Activated CD8-positive, alpha-beta memory T cell treated with anti-CD3 and anti-CD28 coated beads for 4 hours (primary cell): ENCODE measurements around the gene VAV2.

Experiments
- DNase-seq, 2 donors: peaks; one replicate each; pipeline ENCODE4 v3.0.0-alpha.2; 2020; ENCODE audit warnings: low read depth in 2 of 2

The VAV2 gene

GRCh38 chr9:133727876-133728441 lies 264.2 kb downstream of the VAV2 start:
- no peak for DNase-seq

DNA sequence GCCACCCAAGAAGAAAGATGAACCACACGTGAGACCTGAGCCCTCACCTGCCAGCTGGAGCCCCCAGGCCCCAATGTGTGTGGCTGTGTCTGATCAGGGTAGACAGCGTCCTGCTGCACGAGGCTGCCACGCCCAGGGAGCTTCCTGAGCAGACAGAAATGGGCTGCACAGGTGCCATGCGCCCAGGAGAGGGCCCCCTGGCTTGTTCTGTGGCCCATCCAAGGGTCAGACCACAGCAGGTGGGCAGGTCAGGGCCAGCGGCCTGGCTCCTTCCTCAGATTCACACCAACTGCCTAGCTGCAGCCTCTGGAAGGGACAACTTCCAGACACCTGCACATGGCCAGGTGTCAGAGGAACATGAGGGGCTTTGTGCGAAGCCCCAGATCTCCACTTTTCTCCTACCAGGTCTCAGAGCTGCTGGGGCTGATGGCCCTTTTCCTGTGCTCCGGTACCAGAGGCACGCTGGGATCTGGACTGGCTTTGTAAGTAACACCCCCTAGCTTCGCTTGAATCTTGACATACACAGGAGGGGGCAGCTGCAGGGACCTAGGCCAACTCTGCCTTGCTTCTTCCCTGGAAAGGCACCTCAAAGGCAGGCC lies 264.7 kb downstream of the VAV2 start:
- no peak for DNase-seq

DNA sequence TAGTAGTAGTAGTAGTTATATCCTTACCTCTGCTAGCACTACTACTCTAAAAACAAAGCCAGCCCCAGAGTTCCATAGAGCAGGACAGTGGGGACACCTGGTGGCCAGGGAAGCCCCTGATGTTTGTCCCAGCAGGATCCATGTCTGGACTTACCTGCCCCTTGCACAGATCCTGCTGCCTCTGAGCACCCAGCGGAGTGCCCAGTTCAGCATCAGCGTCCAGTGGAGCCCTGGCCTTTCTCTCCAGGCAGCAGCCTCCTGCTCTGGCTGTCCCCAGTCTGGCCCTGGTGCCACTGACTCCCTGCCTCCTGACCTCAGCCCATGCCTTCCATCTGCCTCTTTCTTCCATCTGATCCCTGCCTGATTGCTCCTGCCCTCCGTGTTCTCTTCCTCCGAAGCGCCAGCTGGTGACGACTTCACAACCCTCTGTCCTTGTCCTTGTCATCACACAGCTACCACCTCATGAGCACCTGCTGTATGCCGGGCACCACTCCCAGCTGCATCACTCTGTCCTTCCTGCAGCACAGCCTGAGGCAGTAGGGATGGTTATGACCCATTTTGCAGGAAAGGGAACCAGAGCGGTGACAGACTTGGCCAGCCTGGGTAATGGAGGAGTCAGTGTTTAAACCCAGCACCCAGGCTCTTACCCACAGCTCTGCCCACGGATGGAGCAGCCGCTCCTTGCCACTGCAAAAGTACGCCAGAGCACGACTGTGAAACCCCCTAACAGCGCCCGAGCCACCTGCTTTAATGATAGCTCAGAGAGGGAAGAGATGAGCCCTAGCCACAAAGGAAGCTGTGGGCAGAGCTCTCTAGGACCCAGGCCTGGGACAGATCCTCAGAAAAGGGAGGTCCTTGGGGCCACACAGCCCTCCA lies 265.5 kb downstream of the VAV2 start:
- DNase-seq, result peak; percentile 31 to 41

DNA sequence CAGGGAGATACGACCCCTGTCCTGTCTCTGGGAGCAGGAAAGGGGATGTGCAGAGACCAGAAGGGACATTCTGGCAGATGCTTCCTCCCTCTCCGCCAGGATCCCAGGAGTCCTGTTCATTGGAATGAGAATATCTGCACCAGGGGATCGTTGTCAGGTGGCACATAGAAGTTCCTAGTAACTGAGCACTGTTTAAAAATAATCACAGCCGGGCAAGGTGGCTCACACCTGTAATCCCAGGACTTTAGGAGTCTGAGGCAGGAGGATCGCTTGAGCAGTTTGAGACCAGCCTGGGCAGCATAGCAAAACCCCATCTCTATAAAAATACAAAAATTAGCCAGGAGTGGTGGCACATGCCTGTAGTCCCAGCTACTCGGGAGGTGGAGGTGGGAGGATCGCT lies 266.2 kb downstream of the VAV2 start:
- DNase-seq, result no peak

GRCh38 chr9:133718563-133719315 lies 273.4 kb downstream of the VAV2 start:
- DNase-seq, result no peak

GRCh38 chr9:133717113-133718031 lies 274.8 kb downstream of the VAV2 start:
- DNase-seq, result no peak

DNA sequence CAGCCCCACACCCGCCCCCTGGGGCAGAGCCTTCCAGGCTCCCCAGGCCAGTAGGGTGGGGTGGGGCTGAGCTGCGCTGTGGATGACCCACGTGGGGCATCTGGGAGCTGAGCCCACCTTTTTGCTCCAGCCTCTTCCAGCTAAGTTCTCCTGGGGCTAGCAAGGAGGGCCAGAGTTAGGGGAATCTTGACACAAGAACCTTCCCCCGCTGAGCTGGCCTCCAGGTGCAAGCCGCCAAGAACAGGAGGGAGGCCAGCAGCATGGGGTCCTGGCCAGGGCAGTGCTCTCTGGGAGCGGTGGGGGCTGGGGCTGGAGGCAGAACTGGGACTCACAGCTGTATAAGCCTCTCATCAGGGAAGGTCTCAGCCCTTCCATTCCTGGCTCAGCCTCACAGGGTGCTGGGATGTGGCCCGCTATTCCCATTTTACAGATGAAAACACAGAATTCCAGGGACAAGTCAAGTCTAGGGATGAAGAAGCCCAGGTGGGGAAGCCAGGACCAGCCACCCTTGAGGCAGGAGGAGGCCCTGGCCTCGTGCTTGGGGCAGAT lies 275.5 kb downstream of the VAV2 start:
- DNase-seq, result no peak

- DNase-seq, result no peak
Measured at GRCh38 chr9:133715866-133716563, 276.1 kb downstream of the VAV2 start.

DNA sequence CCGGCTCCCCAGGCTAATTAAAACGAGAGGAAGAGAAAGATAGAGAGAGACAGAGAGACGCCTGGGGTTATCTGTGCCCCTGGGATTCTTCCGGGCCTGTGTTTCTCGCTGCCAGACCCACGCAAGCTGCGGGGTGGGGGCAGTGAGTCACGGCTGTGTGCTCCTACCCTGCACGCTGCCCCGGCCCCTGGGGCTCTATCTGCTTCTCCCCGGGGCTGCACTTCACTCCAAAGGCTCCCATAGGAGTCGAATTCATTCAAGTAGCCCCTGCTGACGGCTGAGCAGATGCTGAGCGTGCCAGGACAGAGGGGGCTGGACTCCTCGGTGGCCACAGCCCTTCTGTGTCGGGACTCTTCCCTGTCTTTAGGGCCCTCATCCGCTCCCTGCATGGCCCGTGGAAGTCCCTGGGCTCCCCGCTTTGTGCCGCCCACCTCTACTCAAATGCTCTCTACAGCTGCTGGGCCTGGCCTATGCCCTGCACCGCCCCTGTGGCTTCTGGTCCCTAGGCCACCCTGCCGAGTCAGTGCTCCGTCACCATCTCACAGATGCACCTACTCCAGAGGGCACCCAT lies 276.7 kb downstream of the VAV2 start:
- no peak for DNase-seq

DNA sequence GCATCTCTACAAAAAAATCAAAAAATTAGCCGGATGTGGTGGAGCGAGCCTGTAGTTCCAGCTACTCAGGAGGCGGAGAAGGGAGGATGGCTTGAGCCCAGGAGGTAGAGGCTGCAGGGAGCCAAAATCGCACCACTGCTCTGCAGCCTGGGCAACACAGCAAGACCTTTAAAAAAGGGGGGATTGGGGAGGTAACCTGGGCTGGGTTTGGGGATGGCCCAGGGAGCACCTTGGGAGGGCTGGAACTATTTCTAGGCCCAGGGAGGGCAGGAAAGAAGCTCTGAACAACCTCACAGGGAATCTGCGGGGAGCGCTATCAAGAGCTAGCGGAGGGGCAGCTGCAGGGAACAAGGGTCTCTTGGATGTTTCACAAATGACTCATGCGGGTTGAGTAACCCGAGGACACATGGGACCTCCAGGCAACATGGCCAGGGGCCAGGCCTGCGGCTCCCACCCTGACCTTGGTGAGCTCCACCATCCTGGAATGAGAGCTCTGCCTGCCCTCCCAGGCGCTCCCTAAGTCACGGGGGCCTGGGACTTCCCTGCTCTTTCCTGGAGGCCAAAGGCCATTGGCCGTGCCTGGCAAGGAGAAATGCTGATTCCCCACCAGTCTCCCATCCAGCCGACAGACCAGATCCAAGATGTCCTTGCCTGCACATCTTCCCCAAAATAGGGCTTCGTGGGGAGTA lies 277.4 kb downstream of the VAV2 start:
- DNase-seq, result no peak

DNA sequence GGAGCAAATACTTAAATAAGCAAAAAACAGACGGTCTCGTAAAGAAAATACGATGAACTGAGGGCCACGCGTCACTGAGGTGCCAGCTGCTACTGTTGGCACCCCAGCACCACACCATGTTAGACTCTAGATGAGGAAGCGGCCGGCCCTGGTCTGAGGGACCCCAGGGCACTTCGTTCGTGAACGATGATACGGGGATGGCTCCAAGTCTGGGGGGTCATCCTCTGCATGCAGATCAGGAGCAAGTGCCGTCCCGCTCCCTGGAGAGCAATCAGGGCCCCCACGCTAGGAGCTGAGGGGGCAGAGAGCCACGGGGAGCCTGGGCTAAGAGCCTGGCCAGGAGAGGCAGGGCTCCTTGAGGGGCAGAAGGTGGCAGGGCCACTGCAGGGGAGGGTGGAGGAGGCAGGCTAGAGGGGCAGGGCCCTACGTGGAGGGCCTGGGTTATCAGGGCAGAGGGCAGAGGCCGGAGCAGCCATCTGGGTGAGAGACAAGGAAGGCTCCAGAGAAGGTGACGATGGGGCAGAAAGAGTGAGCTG lies 278.1 kb downstream of the VAV2 start:
- no peak for DNase-seq

GRCh38 chr9:133713150-133713959 lies 278.8 kb downstream of the VAV2 start:
- no peak for DNase-seq

DNA sequence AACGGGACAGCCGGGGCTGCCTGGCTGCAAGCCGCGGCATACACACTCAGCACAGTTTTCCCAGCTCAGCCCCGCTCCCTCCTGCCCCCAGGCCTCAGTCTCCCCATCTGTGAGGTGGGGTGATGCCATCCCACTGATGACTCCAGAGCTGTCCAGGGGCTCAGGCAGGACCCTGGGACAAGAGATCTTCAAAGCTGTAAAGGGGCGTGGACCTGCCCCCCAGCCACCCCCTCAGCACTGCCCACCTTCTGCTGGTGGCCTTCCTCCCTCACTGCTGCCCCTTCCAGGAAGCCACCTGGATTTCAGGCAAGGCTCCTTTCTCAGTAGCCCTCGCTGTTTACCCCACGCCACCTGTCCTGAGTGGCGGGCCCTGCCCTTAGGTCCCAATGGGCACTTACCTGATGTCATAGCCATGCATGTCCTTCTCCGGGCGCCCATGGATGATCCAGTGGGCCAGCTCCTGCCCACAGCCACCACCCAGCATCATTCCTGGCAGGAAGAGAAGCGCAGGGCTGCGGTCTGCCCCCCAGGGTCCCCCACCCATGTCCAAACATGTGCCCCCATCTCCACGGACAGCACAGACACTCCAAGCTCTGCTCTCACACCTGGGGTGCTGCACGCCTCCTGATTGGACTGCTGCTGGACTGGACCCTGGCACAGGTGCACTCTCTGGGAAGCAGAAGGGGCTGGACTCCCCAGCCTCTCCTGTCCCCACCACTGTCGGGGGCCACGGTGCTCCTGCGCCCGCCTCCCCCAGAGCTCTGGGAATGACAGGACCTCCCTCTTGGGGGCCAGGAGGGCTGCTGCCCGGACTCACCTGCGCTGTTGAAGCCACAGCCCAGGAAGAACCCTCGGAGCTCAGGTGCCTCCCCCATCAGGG lies 279.7 kb downstream of the VAV2 start:
- DNase-seq, result no peak
